ENCODE data around the gene PAX3.
A peak's percentile ranks its signal among the peaks of the same experiment; 100 is the strongest.

- TF ChIP-seq CTCF (IDR thresholded peaks at IDR 0.05) (no peak), EZH2phosphoT487 (IDR thresholded peaks at IDR 0.05) (peak; percentile 57)
These were observed 8.5 kb upstream of the PAX3 start for GRCh38 chr2:222307143-222307756.

Data from neural progenitor cell (in vitro differentiated cells).